GM12878 (cell line): ENCODE results near the gene FABP1.

Experiments
- EZH2 ChIP-seq: IDR thresholded peaks from 2 replicates; pipeline ENCODE4 v1.6.1; 2012; ENCODE audit warnings: low read depth, mild to moderate bottlenecking, control low read depth, inconsistent platforms, low read length, borderline replicate concordance; ENCODE audit not compliant: control insufficient read depth
- ZNF274 ChIP-seq: IDR thresholded peaks from one replicate; pipeline ENCODE4 v1.8.0; 2011; ENCODE audit not compliant: insufficient read length, insufficient read depth
- ZNF622 ChIP-seq: fragments of 450-650 bp; IDR thresholded peaks from 2 replicates; pipeline ENCODE4 v1.6.1; 2017; ENCODE audit warnings: mild to moderate bottlenecking, inconsistent platforms

- TF ChIP-seq ZNF622 (no peak), ZNF274 (no peak), EZH2 (no peak)
Observed at GRCh38 chr2:88177556-88177955, 49.7 kb upstream of the FABP1 start.
